Body of pancreas (tissue), 4 donors: ENCODE results near the gene ADAMTS17. TPM values are rescaled to one million over a fixed set of nuclear protein-coding genes. Genes with fewer than 3 reads are reported as not detected.

Source experiments
- ATAC-seq: fragments of 150-250 bp; one replicate; pipeline ENCODE4 v1.9.1; 2016
- DNase-seq, 4 donors: peaks; one replicate each; pipeline ENCODE4 v3.0.0-alpha.2; 2019
- H3K27ac ChIP-seq, 4 donors: fragments of 200-600 bp; sonication (generic); 1 replicate in 3 of 4; 2 replicates in 1 of 4; pipeline versions ENCODE4 v1.5.1 to v1.6.1; 2016 to 2019; ENCODE audit warnings: mild to moderate bottlenecking in 1 of 4, mixed read lengths in 1 of 4, moderate library complexity in 1 of 4
- H3K27me3 ChIP-seq, 2 donors: fragments of 200-600 bp; sonication (generic); one replicate each; pipeline ENCODE4 v1.6.0; 2016; ENCODE audit warnings: mild to moderate bottlenecking in 1 of 2
- H3K36me3 ChIP-seq, 2 donors: fragments of 200-600 bp; sonication (generic); replicated peaks in 1 of 2; 2 replicates each; pipeline ENCODE4 v1.5.1; 2016; ENCODE audit warnings: low read depth in 2 of 2; ENCODE audit not compliant: insufficient read depth in 1 of 2
- H3K4me1 ChIP-seq: fragments of 200-600 bp; sonication (generic); one replicate; pipeline ENCODE4 v1.6.0; 2016
- H3K4me3 ChIP-seq, 2 donors: fragments of 200-600 bp; sonication (generic); 1 replicate in 1 of 2; 2 replicates in 1 of 2; pipeline ENCODE4 v1.5.1; 2016 to 2019
- H3K9me3 ChIP-seq, 3 donors: fragments of 200-600 bp; sonication (generic); 1 replicate in 2 of 3; 2 replicates in 1 of 3; pipeline ENCODE4 v1.5.1; 2016
- CTCF ChIP-seq, 7 experiments: fragments of 450-650 bp in 4 of 7; fragments of 200-600 bp in 3 of 7; sonication (generic) in 3 of 7; IDR thresholded peaks; one replicate each; pipeline ENCODE4 v1.5.1; 2016 to 2019; ENCODE audit warnings: antibody characterized with exemption in 7 of 7
- POLR2A ChIP-seq, 3 donors: fragments of 450-650 bp; IDR thresholded peaks; one replicate each; pipeline ENCODE4 v1.6.1; 2016; ENCODE audit warnings: antibody characterized with exemption in 3 of 3, mild to moderate bottlenecking in 2 of 3
- WGBS, 2 donors: methylation state at CpG; one replicate each; pipeline ENCODE4 v1.1.5; 2017; 5-methylcytosine and 5-hydroxymethylcytosine counted together
- intact Hi-C: fragments of 100-400 bp; cut with DNase I; formaldehyde crosslinking; loops from one replicate; pipeline ENCODE4 v1.15.1; 2023
- total RNA-seq, 2 donors: library from RNA; depleted of rRNA; stranded (reverse); fragments of >200 nt; gene quantifications; one replicate each; pipeline ENCODE4 v1.1.0, GENCODE V29; 2016

ADAMTS17 gene
- total RNA-seq, 2 donors from 2014 or later, result 24.6 to 26.0 TPM

GRCh38 chr15:100277087-100277855, 64.5 kb downstream of the ADAMTS17 start:
- WGBS, 2 donors, result 73 to 77% methylated on average over 15 to 17 of the region's 17 CpGs
- no peaks in the 10 kb centered on the region for H3K27me3 ChIP-seq
- intact Hi-C loops, result no loop called here
- ATAC-seq (no peak), DNase-seq (no peak)
- no peaks in the 10 kb centered on the region for H3K36me3 ChIP-seq
- H3K27ac ChIP-seq, result no peak overlapping the region
- no peaks in the 10 kb centered on the region for H3K4me1 ChIP-seq
- H3K4me3 ChIP-seq, result no peak overlapping the region
- H3K9me3 ChIP-seq, result no peaks in the 10 kb centered on the region
- TF ChIP-seq POLR2A (IDR thresholded peaks at IDR 0.05) (no peak), CTCF (IDR thresholded peaks at IDR 0.05) (no peak)

- WGBS, 2 donors, result 75 to 79% methylated on average over 8 of the region's 8 CpGs
- no peaks in the 10 kb centered on the region for H3K9me3 ChIP-seq
Measured at GRCh38 chr15:100276506-100276905, 65.3 kb downstream of the ADAMTS17 start.

GRCh38 chr15:100275641-100276040, 66.1 kb downstream of the ADAMTS17 start:
- WGBS, 2 donors, result 94 to 98% methylated on average over 6 of the region's 6 CpGs
- Histone ChIP-seq H3K36me3 (no peaks in the 10 kb centered on the region), H3K27ac (no peak overlapping the region), H3K4me1 (no peaks in the 10 kb centered on the region), H3K4me3 (no peak overlapping the region), H3K9me3 (no peaks in the 10 kb centered on the region), H3K27me3 (no peaks in the 10 kb centered on the region)
- DNase-seq (no peak), ATAC-seq (no peak)
- TF ChIP-seq CTCF (IDR thresholded peaks at IDR 0.05) (no peak), POLR2A (IDR thresholded peaks at IDR 0.05) (no peak)
- intact Hi-C loops, result no loop called here

More at GRCh38 chr15:100276506-100276905, 65.3 kb downstream of the ADAMTS17 start:
- ATAC-seq (no peak), DNase-seq (no peak)
- Histone ChIP-seq H3K27ac (no peak overlapping the region), H3K27me3 (no peaks in the 10 kb centered on the region), H3K4me3 (no peak overlapping the region), H3K36me3 (no peaks in the 10 kb centered on the region), H3K4me1 (no peaks in the 10 kb centered on the region)
- intact Hi-C loops, result no loop called here
- TF ChIP-seq POLR2A (IDR thresholded peaks at IDR 0.05), result no peak
- TF ChIP-seq CTCF (IDR thresholded peaks at IDR 0.05), result no peak

GRCh38 chr15:100269831-100270230, 71.9 kb downstream of the ADAMTS17 start:
- Histone ChIP-seq H3K4me3 (no peak overlapping the region), H3K9me3 (no peaks in the 10 kb centered on the region), H3K27me3 (no peaks in the 10 kb centered on the region), H3K27ac (no peak overlapping the region), H3K36me3 (no peaks in the 10 kb centered on the region), H3K4me1 (no peaks in the 10 kb centered on the region)
- intact Hi-C loops, result no loop called here
- DNase-seq, result no peak
- 75 to 97% methylated on average over 3 of the region's 3 CpGs for WGBS, 2 donors
- TF ChIP-seq CTCF (IDR thresholded peaks at IDR 0.05) (no peak), POLR2A (IDR thresholded peaks at IDR 0.05) (no peak)
- no peak for ATAC-seq

- Histone ChIP-seq H3K4me1 (no peaks in the 10 kb centered on the region), H3K27ac (no peak overlapping the region), H3K27me3 (no peaks in the 10 kb centered on the region), H3K9me3 (no peaks in the 10 kb centered on the region), H3K4me3 (no peak overlapping the region), H3K36me3 (no peaks in the 10 kb centered on the region)
- 61 to 71% methylated on average over 10 of the region's 10 CpGs for WGBS, 2 donors
- ATAC-seq (no peak), DNase-seq (no peak)
- no peak for TF ChIP-seq CTCF (IDR thresholded peaks at IDR 0.05)
- no peak for TF ChIP-seq POLR2A (IDR thresholded peaks at IDR 0.05)
- intact Hi-C loops, result no loop called here
Measured at GRCh38 chr15:100266166-100266565, 75.6 kb downstream of the ADAMTS17 start.
